ENCODE data around the gene PTPRD. TPM values are rescaled to one million over a fixed set of nuclear protein-coding genes. Genes with fewer than 3 reads are reported as not detected.

The PTPRD gene
- total RNA-seq, 1 experiment from 2014 or later = not detected

- POLR2A ChIA-PET = no interaction called here
- no TSS peak for BruUV-seq (replicated peaks)
- CTCF ChIA-PET = no interaction called here
Observed at GRCh38 chr9:8473244-8474020, 2139.4 kb downstream of the PTPRD start.

GRCh38 chr9:8468045-8468637 lies 2144.7 kb downstream of the PTPRD start:
- no peaks in the 10 kb centered on the region for H3K36me3 ChIP-seq (ENCODE audit: control insufficient read depth, insufficient read depth, low read length)
- DNase-seq (ENCODE audit: low read depth, low spot score) = no peak
- no peak overlapping the region for H3K4me3 ChIP-seq (ENCODE audit: low read depth in 2 of 2, low read length in 2 of 2)
- in situ Hi-C loops (cut with HindIII; ENCODE audit: low pct_unique_long_range_greater_than_20kb, low sequenced_read_pairs) (no loop called here), intact Hi-C loops (cut with micrococcal nuclease; ENCODE audit: unreplicated experiment) (no loop called here)
- no TSS peak for BruUV-seq (replicated peaks)
- no peak for ATAC-seq
- ChIA-PET CTCF (no interaction called here), POLR2A (no interaction called here)
- no peaks in the 10 kb centered on the region for H3K4me1 ChIP-seq (ENCODE audit: control insufficient read depth, insufficient read depth, low read length)
- TF ChIP-seq REST (IDR thresholded peaks at IDR 0.05; ENCODE audit: insufficient read depth in 1 of 2, low read depth in 2 of 2, low read length in 1 of 2) (no peak), SIN3A (IDR thresholded peaks at IDR 0.05; ENCODE audit: borderline replicate concordance, insufficient read depth, low read depth, low read length) (no peak), POLR2AphosphoS5 (IDR thresholded peaks at IDR 0.05; ENCODE audit: low read depth, low read length) (no peak), CTCF (IDR thresholded peaks at IDR 0.05) (no peak), TCF7L2 (IDR thresholded peaks at IDR 0.05; ENCODE audit: low read depth, low read length) (no peak)
- no peaks in the 10 kb centered on the region for H3K27me3 ChIP-seq (ENCODE audit: control insufficient read depth, insufficient read depth, low read length)
- no peak overlapping the region for H3K27ac ChIP-seq (ENCODE audit: low read length)
- H3K9me3 ChIP-seq (ENCODE audit: control insufficient read depth, insufficient read depth, low read depth, low read length) = no peaks in the 10 kb centered on the region

More at GRCh38 chr9:8473244-8474020, 2139.4 kb downstream of the PTPRD start:
- ATAC-seq (no peak), DNase-seq (ENCODE audit: low read depth, low spot score) (no peak)
- H3K27ac ChIP-seq (ENCODE audit: low read length) = no peak overlapping the region
- no peaks in the 10 kb centered on the region for H3K9me3 ChIP-seq (ENCODE audit: control insufficient read depth, insufficient read depth, low read depth, low read length)
- in situ Hi-C loops (cut with HindIII; ENCODE audit: low pct_unique_long_range_greater_than_20kb, low sequenced_read_pairs) = no loop called here
- no peaks in the 10 kb centered on the region for H3K4me1 ChIP-seq (ENCODE audit: control insufficient read depth, insufficient read depth, low read length)
- TF ChIP-seq CTCF (IDR thresholded peaks at IDR 0.05) (no peak), SIN3A (IDR thresholded peaks at IDR 0.05; ENCODE audit: borderline replicate concordance, insufficient read depth, low read depth, low read length) (no peak)
- H3K4me3 ChIP-seq (ENCODE audit: low read depth in 2 of 2, low read length in 2 of 2) = no peak overlapping the region
- H3K36me3 ChIP-seq (ENCODE audit: control insufficient read depth, insufficient read depth, low read length) = no peaks in the 10 kb centered on the region
- intact Hi-C loops (cut with micrococcal nuclease; ENCODE audit: unreplicated experiment) = no loop called here
- H3K27me3 ChIP-seq (ENCODE audit: control insufficient read depth, insufficient read depth, low read length) = no peaks in the 10 kb centered on the region
